ENCODE results near the gene ZNG1E.
"Not testable (repeated sequence)": the region's sequence is repeated elsewhere in the genome, so short reads cannot be mapped to it uniquely, and the experiment has no call there.

The ZNG1E gene

DNA sequence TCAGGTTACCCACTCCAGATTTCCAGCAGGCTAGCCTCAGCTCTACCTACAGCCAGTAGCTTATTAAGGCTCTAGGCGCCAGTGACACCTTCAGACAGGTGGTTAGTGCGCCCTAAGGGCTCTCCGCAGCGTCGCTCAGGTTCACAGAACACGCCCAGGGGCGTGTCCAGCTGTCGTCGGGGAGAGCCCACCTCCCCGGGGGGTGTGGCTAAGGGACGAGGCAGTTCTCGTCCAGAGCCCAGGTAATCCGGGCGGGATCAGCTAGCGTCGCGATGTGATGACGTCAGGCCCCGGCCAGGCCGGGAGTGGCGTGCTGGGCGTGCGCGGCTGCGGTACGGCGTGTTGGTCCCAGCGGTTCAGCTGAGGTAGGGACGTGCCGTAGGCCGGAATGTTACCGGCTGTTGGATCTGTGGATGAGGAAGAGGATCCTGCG lies at the start of gene ZNG1E:
ZNG1E (plus strand) TSS at position 340 of the 433 bp plus-strand sequence; CDS start at position 389, 49 bp downstream.
- DNase-seq, result peak; percentile 83 to 86

DNA sequence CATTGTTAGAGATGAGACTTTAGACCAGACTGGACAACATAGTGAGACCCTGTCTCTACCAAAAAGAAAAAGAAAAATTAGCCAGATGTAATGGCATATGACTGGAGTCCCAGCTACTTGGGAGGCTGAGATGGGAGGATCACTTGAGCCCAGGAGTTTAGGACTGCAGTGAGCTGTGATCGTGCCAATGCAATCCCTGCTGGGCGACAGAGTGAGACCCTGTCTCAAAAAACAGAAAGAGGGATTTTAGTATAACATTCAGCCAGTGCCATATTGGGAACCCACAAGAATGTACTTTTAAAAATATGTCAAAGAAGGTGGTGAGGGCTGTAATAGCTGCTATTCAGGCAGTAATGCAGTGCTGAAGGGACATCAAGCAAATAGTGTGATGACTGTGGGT lies 2.1 kb upstream of the ZNG1E start:
- DNase-seq, result not testable (repeated sequence)

DNA sequence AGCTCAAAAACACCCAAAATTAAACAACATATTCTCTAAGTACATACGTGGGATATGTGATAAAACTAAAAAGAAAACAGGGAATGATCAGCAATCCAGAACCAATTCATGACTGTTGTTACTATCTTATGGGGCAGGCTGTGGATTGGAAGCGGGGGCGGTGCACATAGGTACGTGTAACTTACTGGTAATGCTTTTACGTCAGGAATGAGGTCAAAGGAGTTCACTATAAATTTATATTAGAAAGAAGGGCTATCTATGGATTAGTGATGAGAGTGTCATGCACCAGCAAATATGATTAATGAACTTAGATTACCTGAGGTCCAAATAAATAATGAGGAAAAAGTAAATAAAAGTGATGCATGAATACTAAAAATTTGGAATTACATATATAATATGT lies 710 bp upstream of the ZNG1E start:
- not testable (repeated sequence) for DNase-seq

DNA sequence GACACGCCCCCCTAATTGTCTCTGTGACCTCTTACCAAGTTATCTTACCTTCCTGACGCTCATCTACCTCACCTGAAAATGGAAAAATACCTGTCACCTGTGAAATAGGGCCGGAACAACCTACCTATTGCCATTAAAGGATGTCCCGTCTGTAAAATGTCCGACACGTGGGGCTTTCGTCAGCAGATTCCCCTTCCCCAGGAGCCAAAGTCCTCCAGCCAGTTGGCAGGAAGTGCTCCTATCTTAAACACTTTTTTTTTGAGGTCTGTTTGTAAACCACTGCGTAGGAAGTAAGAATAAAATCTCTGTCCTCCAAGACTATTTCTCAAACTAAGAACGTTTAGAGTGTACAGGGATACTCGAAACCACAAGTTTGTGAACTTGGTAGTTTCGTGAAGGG lies 661 bp downstream of the ZNG1E start:
- DNase-seq, result peak; percentile 17 to 64

DNA sequence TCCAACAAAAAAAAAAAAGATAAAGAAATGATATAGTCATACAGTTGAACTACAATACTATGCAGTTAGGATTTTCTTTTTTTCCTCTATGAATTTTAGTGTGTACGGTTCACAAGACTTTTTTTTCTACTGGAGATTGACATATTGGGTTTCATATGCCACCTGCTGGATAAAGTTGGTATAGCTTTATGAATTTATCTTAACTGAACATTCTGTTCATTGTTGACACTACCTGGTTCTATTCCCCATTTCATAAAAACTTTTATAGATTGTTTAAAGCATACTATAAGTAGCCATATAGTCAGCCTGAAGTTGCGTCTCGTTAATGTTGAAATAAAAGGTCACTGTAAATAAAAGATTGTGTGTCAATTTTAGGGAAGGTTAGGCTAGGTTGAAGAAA lies 2.8 kb downstream of the ZNG1E start:
- peak in 1 of 2 donors; percentile 11 for DNase-seq

DNA sequence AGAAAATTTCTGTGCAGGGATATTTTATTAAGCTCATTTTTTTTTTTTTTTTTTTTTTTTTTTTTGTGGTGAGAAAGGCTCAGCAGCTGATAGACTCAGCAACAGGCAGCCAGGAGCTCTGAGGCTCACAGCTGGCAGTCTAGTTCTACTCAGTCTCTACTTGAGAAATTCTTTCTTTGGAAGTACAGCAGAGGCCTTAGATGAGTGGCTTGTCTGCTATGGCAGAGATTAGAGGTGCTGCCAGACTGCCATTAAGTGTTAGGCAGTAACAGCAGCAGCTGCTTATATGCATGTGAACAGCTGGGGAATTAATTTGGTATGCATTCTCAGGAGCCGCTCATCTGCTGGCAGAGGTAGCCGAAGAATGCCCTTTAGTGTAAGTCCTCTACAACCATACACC lies 27.8 kb downstream of the ZNG1E start:
- not testable (repeated sequence) for DNase-seq

DNA sequence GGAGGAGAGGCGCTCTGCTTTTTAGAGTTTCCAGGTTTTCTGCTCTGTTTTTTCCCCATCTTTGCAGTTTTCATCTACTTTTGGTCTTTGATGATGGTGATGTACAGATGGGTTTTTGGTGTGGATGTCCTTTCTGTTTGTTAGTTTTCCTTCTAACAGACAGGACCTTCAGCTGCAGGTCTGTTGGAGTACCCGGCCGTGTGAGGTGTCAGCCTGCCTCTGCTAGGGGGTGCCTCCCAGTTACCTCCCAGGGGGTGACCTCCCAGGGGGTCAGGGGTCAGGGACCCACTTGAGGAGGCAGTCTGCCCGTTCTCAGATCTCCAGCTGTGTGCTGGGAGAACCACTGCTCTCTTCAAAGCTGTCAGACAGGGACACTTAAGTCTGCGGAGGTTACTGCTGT lies 38.7 kb downstream of the ZNG1E start:
- DNase-seq, result not testable (repeated sequence)

DNA sequence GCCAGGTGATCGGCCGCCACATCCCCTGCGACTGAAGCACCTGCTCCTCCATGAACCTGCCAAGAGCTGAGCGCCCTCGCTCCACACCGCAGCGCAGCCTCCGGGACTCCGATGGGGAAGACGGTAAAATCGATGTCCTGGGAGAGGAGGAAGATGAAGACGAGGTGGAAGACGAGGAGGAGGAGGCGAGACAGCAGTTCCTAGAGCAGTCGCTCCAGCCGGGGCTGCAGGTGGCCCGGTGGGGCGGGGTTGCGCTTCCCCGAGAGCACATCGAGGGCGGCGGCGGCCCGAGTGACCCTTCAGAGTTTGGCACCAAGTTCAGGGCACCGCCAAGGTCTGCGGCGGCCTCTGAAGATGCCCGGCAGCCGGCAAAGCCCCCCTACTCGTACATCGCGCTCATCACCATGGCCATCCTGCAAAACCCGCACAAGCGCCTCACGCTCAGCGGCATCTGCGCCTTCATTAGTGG lies 61.4 kb downstream of the ZNG1E start, which contains the start of gene FOXD4L4:
FOXD4L4 (plus strand) TSS at position 51 of the 469 bp plus-strand sequence; CDS start at position 51, 0 bp downstream.
- not testable (repeated sequence) for DNase-seq

DNA sequence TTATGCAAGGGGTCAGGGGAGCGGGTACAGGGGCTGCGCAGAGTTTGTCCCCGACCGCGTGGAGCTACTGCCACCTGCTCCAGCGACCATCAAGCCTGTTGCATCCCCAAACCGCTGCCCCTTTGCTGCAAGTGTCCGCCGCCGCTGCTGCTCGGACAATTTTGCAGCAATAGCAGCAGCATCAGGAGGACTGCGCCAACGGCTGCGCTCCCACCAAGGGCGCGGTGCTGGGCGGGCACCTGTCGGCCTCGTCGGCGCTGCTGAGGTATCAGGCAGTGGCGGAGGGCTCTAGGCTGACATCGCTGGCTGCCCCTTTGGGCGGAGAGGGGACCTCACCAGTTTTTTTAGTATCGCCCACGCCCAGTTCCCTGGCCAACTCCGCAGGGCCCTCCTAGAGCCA lies 62.4 kb downstream of the ZNG1E start:
- DNase-seq, result not testable (repeated sequence)
